ENCODE data around the gene FKBP8.

The FKBP8 gene

GRCh38 chr19:18568367-18568766 is 25.0 kb upstream of the FKBP8 start:
- Histone ChIP-seq H3K9ac (ENCODE audit: low read depth, low read length, poor library complexity) (peak overlapping the region; percentile 44), H2BK5ac (ENCODE audit: low read length) (peak overlapping the region; percentile 39), H3K4me2 (ENCODE audit: insufficient read depth, low read length, poor library complexity, severe bottlenecking) (no peak overlapping the region), H2AK5ac (ENCODE audit: low read depth, low read length) (no peak overlapping the region), H4K91ac (ENCODE audit: low read depth, low read length, poor library complexity) (no peak overlapping the region), H3K4me3 (ENCODE audit: low read length in 2 of 2) (no peak overlapping the region), H3K36me3 (replicated peaks in 1 of 2; ENCODE audit: control insufficient read depth in 2 of 2, insufficient read depth in 2 of 2, low read length in 2 of 2) (peaks cover 42 to 71% of the 10 kb centered on the region in 2 donors), H3K23ac (ENCODE audit: low read depth, low read length, poor library complexity) (peak overlapping the region; percentile 89), H3K4ac (ENCODE audit: low read length) (no peak overlapping the region), H3K14ac (ENCODE audit: low read length) (no peak overlapping the region), H3K27ac (replicated peaks; ENCODE audit: low read length) (no peak overlapping the region), H2BK120ac (ENCODE audit: low read depth, low read length) (no peak overlapping the region), H3K18ac (ENCODE audit: low read length) (no peak overlapping the region), H3K79me1 (ENCODE audit: low read depth, low read length) (peaks cover 11% of the 10 kb centered on the region), H4K8ac (ENCODE audit: low read depth, low read length) (no peak overlapping the region), H3K27me3 (ENCODE audit: control insufficient read depth in 3 of 3, insufficient read depth in 3 of 3, low read depth in 1 of 3, low read length in 3 of 3) (no peaks in the 10 kb centered on the region), H2BK12ac (ENCODE audit: low read length) (no peak overlapping the region), H3K4me1 (ENCODE audit: control insufficient read depth in 2 of 2, insufficient read depth in 1 of 2, low read depth in 1 of 2, low read length in 2 of 2) (peaks cover 10 to 13% of the 10 kb centered on the region in 2 donors), H2AFZ (ENCODE audit: low read length) (no peak overlapping the region), H3K9me3 (replicated peaks in 1 of 2; ENCODE audit: control insufficient read depth in 2 of 2, insufficient read depth in 1 of 2, low read depth in 1 of 2, low read length in 2 of 2) (peaks cover 0 to 3% of the 10 kb centered on the region in 2 donors), H2BK15ac (ENCODE audit: low read length) (no peak overlapping the region)
- no CpG with 5 or more reads among the region's 15 CpGs for WGBS, 2 donors (ENCODE audit: extremely low coverage in 2 of 2, insufficient read length in 2 of 2, insufficient replicate concordance in 1 of 2)
- no peak for DNase-seq (ENCODE audit: low spot score)

GRCh38 chr19:18566953-18567352 is 23.6 kb upstream of the FKBP8 start:
- no peak overlapping the region for H2BK120ac ChIP-seq (ENCODE audit: low read depth, low read length)
- peak overlapping the region; percentile 55 for H3K23ac ChIP-seq (ENCODE audit: low read depth, low read length, poor library complexity)
- WGBS, 2 donors (ENCODE audit: extremely low coverage in 2 of 2, insufficient read length in 2 of 2, insufficient replicate concordance in 1 of 2), result no CpG with 5 or more reads among the region's 8 CpGs
- H3K4ac ChIP-seq (ENCODE audit: low read length), result no peak overlapping the region
- no peak overlapping the region for H2BK5ac ChIP-seq (ENCODE audit: low read length)
- H2BK15ac ChIP-seq (ENCODE audit: low read length), result no peak overlapping the region
- H3K79me1 ChIP-seq (ENCODE audit: low read depth, low read length), result peaks cover 3% of the 10 kb centered on the region
- peak overlapping the region; percentile 44 for H3K9ac ChIP-seq (ENCODE audit: low read depth, low read length, poor library complexity)
- peaks cover 0 to 3% of the 10 kb centered on the region in 2 donors for H3K9me3 ChIP-seq (replicated peaks in 1 of 2; ENCODE audit: control insufficient read depth in 2 of 2, insufficient read depth in 1 of 2, low read depth in 1 of 2, low read length in 2 of 2)
- no peak overlapping the region for H3K18ac ChIP-seq (ENCODE audit: low read length)
- no peak overlapping the region for H3K27ac ChIP-seq (replicated peaks; ENCODE audit: low read length)
- H3K4me2 ChIP-seq (ENCODE audit: insufficient read depth, low read length, poor library complexity, severe bottlenecking), result no peak overlapping the region
- H4K8ac ChIP-seq (ENCODE audit: low read depth, low read length), result no peak overlapping the region
- peaks cover 0 to 3% of the 10 kb centered on the region in 2 donors for H3K4me1 ChIP-seq (ENCODE audit: control insufficient read depth in 2 of 2, insufficient read depth in 1 of 2, low read depth in 1 of 2, low read length in 2 of 2)
- H3K14ac ChIP-seq (ENCODE audit: low read length), result no peak overlapping the region
- H3K4me3 ChIP-seq (ENCODE audit: low read length in 2 of 2), result no peak overlapping the region
- H2BK12ac ChIP-seq (ENCODE audit: low read length), result no peak overlapping the region
- H3K27me3 ChIP-seq (ENCODE audit: control insufficient read depth in 3 of 3, insufficient read depth in 3 of 3, low read depth in 1 of 3, low read length in 3 of 3), result no peaks in the 10 kb centered on the region
- no peak overlapping the region for H4K91ac ChIP-seq (ENCODE audit: low read depth, low read length, poor library complexity)
- H2AK5ac ChIP-seq (ENCODE audit: low read depth, low read length), result no peak overlapping the region
- DNase-seq (ENCODE audit: low spot score), result no peak
- peaks cover 36 to 77% of the 10 kb centered on the region in 2 donors for H3K36me3 ChIP-seq (replicated peaks in 1 of 2; ENCODE audit: control insufficient read depth in 2 of 2, insufficient read depth in 2 of 2, low read length in 2 of 2)
- H2AFZ ChIP-seq (ENCODE audit: low read length), result no peak overlapping the region

GRCh38 chr19:18562086-18562485 is 18.7 kb upstream of the FKBP8 start:
- Histone ChIP-seq H3K14ac (ENCODE audit: low read length) (no peak overlapping the region), H4K91ac (ENCODE audit: low read depth, low read length, poor library complexity) (no peak overlapping the region), H2BK120ac (ENCODE audit: low read depth, low read length) (no peak overlapping the region), H2BK5ac (ENCODE audit: low read length) (no peak overlapping the region), H3K18ac (ENCODE audit: low read length) (no peak overlapping the region), H3K9me3 (replicated peaks in 1 of 2; ENCODE audit: control insufficient read depth in 2 of 2, insufficient read depth in 1 of 2, low read depth in 1 of 2, low read length in 2 of 2) (peaks cover 0 to 3% of the 10 kb centered on the region in 2 donors), H2BK12ac (ENCODE audit: low read length) (no peak overlapping the region), H3K4me2 (ENCODE audit: insufficient read depth, low read length, poor library complexity, severe bottlenecking) (no peak overlapping the region), H4K8ac (ENCODE audit: low read depth, low read length) (no peak overlapping the region), H3K9ac (ENCODE audit: low read depth, low read length, poor library complexity) (no peak overlapping the region), H3K4ac (ENCODE audit: low read length) (no peak overlapping the region), H3K79me1 (ENCODE audit: low read depth, low read length) (peaks cover 5% of the 10 kb centered on the region), H2BK15ac (ENCODE audit: low read length) (no peak overlapping the region), H3K27me3 (ENCODE audit: control insufficient read depth in 3 of 3, insufficient read depth in 3 of 3, low read depth in 1 of 3, low read length in 3 of 3) (no peaks in the 10 kb centered on the region), H3K4me1 (ENCODE audit: control insufficient read depth in 2 of 2, insufficient read depth in 1 of 2, low read depth in 1 of 2, low read length in 2 of 2) (no peaks in the 10 kb centered on the region), H2AFZ (ENCODE audit: low read length) (no peak overlapping the region), H3K27ac (replicated peaks; ENCODE audit: low read length) (no peak overlapping the region), H2AK5ac (ENCODE audit: low read depth, low read length) (no peak overlapping the region), H3K36me3 (replicated peaks in 1 of 2; ENCODE audit: control insufficient read depth in 2 of 2, insufficient read depth in 2 of 2, low read length in 2 of 2) (peaks cover 15 to 61% of the 10 kb centered on the region in 2 donors), H3K23ac (ENCODE audit: low read depth, low read length, poor library complexity) (no peak overlapping the region), H3K4me3 (ENCODE audit: low read length in 2 of 2) (no peak overlapping the region)
- no CpG with 5 or more reads among the region's 14 CpGs for WGBS, 2 donors (ENCODE audit: extremely low coverage in 2 of 2, insufficient read length in 2 of 2, insufficient replicate concordance in 1 of 2)
- DNase-seq (ENCODE audit: low spot score), result no peak

GRCh38 chr19:18559685-18560084 is 16.3 kb upstream of the FKBP8 start:
- no peak overlapping the region for H3K4me2 ChIP-seq (ENCODE audit: insufficient read depth, low read length, poor library complexity, severe bottlenecking)
- H2AFZ ChIP-seq (ENCODE audit: low read length), result no peak overlapping the region
- no peaks in the 10 kb centered on the region for H3K4me1 ChIP-seq (ENCODE audit: control insufficient read depth in 2 of 2, insufficient read depth in 1 of 2, low read depth in 1 of 2, low read length in 2 of 2)
- H3K18ac ChIP-seq (ENCODE audit: low read length), result no peak overlapping the region
- H3K23ac ChIP-seq (ENCODE audit: low read depth, low read length, poor library complexity), result no peak overlapping the region
- no peak overlapping the region for H2BK12ac ChIP-seq (ENCODE audit: low read length)
- no peak overlapping the region for H2BK5ac ChIP-seq (ENCODE audit: low read length)
- peaks cover 7 to 38% of the 10 kb centered on the region in 2 donors for H3K36me3 ChIP-seq (replicated peaks in 1 of 2; ENCODE audit: control insufficient read depth in 2 of 2, insufficient read depth in 2 of 2, low read length in 2 of 2)
- no peak overlapping the region for H3K14ac ChIP-seq (ENCODE audit: low read length)
- H2BK15ac ChIP-seq (ENCODE audit: low read length), result no peak overlapping the region
- H3K4ac ChIP-seq (ENCODE audit: low read length), result no peak overlapping the region
- no peak overlapping the region for H2AK5ac ChIP-seq (ENCODE audit: low read depth, low read length)
- WGBS, 2 donors (ENCODE audit: extremely low coverage in 2 of 2, insufficient read length in 2 of 2, insufficient replicate concordance in 1 of 2), result no CpG with 5 or more reads among the region's 5 CpGs
- no peak overlapping the region for H4K8ac ChIP-seq (ENCODE audit: low read depth, low read length)
- no peak overlapping the region for H4K91ac ChIP-seq (ENCODE audit: low read depth, low read length, poor library complexity)
- no peak overlapping the region for H2BK120ac ChIP-seq (ENCODE audit: low read depth, low read length)
- no peak overlapping the region for H3K4me3 ChIP-seq (ENCODE audit: low read length in 2 of 2)
- H3K27me3 ChIP-seq (ENCODE audit: control insufficient read depth in 3 of 3, insufficient read depth in 3 of 3, low read depth in 1 of 3, low read length in 3 of 3), result no peaks in the 10 kb centered on the region
- peaks cover 0 to 2% of the 10 kb centered on the region in 2 donors for H3K9me3 ChIP-seq (replicated peaks in 1 of 2; ENCODE audit: control insufficient read depth in 2 of 2, insufficient read depth in 1 of 2, low read depth in 1 of 2, low read length in 2 of 2)
- no peak overlapping the region for H3K9ac ChIP-seq (ENCODE audit: low read depth, low read length, poor library complexity)
- DNase-seq (ENCODE audit: low spot score), result no peak
- H3K79me1 ChIP-seq (ENCODE audit: low read depth, low read length), result peaks cover 5% of the 10 kb centered on the region
- no peak overlapping the region for H3K27ac ChIP-seq (replicated peaks; ENCODE audit: low read length)
